GM18517 (cell line): ENCODE results near the gene EOLA1.
"Not testable (repeated sequence)": the region's sequence is repeated elsewhere in the genome, so short reads cannot be mapped to it uniquely, and the experiment has no call there.

Source experiments
- ATAC-seq: cut with Tn5 transposase; IDR thresholded peaks from one replicate; pipeline ENCODE4 v1.9.1; 2021; ENCODE audit warnings: mild to moderate bottlenecking, moderate library complexity; ENCODE audit not compliant: unreplicated experiment

Gene EOLA1

DNA sequence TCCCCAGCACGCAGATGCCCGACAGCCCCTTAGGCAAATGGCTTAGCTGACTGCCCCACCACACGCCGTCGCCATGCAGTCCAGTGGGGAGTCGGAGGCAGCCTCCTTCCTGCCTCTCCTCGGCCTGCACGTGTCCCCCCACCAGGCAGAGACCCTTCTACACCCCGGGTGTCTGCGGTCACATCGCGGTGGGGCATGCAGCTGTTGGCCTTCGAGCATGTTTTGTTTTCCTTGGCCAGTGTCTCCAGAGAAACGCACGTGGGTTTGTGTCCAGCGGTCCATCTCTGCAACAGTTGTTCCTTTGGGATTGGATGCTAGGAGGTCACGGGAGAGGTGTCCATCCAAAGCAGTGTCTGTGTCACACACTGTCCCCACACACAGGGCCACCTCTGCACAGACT lies 54.4 kb downstream of the EOLA1 start, which contains the start of gene HSFX2:
HSFX2 (minus strand) TSS at position 101 of the 400 bp plus-strand sequence. CDS start 614 bp downstream, outside the sequence.
- not testable (repeated sequence) for ATAC-seq

DNA sequence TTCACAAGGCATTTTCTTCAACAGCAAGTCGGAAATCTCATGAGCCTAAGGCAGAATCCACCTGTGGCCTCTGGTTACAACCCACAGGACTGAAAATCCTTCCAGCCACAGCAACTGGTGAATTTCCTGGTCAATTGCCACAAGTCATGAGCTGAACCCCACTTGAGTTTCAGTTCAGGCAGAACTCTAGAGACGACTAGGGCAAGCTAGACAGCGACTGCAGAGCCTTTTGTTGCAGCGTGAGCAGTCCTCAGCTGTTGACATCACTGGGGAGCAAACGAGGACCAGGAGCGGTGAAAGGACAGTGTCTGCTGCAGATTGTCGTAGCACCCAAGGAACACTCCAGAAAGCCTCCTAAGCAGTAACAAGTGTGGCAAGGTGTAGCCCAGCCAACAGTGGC lies 55.1 kb downstream of the EOLA1 start:
- ATAC-seq, result not testable (repeated sequence)
